NCI-H1105 treated with DMSO at 0.1 percent for 48 hours (cell line): ENCODE data around the gene GATA5.

Experiments
- DNase-seq: peaks from one replicate; lab custom pipeline; 2025; lab: John Stamatoyannopoulos, UW

GATA5 gene

GRCh38 chr20:62415354-62416111, 60.3 kb downstream of the GATA5 start:
- DNase-seq, result no peak

GRCh38 chr20:62413896-62414481, 61.8 kb downstream of the GATA5 start:
- no peak for DNase-seq
